IPS-NIHi7 (cell line): ENCODE data around the gene AMPD2.

Source experiments
- DNase-seq: peaks from one replicate; pipeline ENCODE4 v3.0.0; 2012; ENCODE audit warnings: mixed read lengths; ENCODE audit errors: extremely low spot score

AMPD2 gene

DNA sequence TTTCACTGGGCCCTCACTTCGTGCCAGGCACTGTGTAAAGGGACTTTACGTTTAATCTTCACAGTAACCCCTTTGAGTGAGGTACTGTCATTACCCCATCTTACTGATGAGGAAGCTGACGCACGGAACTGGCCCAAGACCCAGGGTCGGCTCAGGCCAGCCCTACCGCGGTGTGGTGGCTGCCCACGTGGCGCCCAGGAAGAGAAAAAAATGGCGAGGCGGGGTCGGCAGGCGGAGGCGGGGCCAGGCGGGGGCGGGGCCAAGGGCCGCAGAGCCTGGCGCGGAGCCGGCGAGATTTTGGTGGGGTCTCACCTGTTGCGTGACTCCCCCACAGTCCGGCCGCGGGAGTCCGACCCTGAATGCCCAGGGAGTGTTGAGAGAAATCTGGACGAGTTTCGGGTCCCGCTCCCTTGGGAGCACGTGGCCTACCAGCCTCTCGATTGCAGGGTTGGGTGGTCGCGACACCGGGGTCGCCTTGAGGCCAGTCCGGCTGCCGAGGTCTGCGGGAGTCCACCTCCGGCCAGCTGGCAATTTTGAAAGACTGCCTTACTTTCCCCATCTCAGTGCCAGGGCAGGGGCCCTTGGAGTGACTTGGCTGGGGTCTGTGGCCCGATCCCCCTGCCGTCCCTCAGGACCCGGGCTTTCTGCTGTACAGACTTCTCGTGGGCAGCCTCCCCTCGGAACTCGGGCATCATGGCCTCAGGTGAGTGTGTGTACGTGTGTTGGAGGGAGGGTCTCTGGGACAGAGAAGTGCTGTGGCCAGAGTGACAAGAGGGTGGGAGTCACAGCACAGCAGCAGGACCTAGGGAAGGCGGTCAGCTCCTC, at the start of gene AMPD2, which contains the start of gene GNAT2:
AMPD2 (plus strand) TSS at position 262 of the 825 bp plus-strand sequence. CDS start 1,339 bp downstream, outside the sequence.
GNAT2 (minus strand) TSS at position 41 of the 825 bp plus-strand sequence. CDS start 6,746 bp downstream, outside the sequence.
- DNase-seq: peak; percentile 91

DNA sequence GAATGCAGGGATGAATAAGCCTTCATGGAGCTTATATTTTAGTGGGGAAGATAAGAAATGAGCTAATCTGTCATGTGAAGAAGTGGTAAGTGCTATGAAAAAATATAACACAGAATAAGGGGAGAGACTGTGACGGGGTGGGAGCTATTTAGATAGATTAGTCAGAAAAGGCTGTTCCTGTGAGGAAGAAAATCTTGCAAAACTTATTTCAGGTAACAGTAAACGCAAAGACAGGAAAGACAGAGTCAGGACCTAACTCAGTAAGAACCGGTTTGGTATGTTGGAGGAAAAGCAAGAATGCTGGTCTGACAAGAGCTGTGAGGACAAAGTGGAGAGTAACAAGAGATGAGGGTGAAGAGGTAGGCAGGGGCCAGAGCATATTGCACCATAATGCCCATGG, 49.2 kb upstream of the AMPD2 start:
- DNase-seq: peak; percentile 15

DNA sequence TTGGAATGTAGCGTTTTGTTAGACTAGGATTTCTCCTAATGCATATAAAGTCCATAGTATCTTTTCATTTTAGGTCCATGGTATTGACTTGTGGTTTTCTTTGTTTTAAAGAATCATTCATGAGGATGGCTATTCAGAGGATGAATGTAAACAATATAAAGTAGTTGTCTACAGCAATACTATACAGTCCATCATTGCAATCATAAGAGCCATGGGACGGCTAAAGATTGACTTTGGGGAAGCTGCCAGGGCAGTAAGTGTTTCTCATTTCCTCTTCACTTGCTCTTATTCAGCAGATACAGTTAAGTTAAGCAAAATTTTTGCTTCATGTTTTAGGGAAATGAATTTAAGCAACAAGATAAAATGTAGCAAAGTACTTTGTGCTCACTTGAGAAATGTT, 45.9 kb upstream of the AMPD2 start:
- DNase-seq: no peak

- DNase-seq: no peak
Measured at GRCh38 chr1:109578947-109579443, 40.6 kb upstream of the AMPD2 start.

DNA sequence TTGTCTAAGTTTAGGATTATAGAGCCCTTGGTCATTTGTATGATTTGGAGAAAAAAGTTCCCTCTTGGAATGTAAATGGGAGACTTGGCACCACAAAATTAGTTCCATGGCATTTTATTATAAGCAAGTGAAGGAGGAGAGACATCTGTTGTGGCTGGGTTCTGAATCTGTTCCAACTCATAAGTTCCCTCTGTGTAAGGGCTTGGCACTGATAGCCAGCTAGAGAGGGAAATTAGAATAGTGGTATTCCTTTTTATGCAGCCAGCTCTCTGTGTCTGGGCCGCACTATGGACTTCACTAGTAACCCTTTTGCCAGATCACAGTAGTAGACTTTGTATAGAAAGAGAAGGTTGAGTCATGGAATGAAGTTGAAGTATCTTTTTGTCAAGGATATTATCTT, 40.1 kb upstream of the AMPD2 start:
- no peak for DNase-seq

DNA sequence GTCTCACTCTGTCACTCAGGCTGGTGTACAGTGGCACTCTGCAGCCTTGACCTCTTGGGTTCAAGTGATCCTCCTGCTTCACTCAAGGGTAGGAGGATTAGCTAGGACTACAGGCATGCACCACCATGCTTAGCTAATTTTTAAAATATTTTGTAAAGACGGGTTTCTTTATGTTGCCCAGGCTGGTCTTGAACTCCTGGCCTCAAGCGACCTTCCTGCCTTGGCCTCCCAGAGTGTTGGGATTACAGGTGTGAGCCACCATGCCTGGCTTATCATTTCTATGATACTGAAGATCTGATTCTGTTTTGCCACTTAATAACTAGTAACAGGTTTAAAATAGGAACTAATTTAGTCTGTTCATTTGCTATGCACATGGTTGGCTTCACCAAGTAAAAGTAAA, 37.6 kb upstream of the AMPD2 start:
- DNase-seq: no peak

GRCh38 chr1:109584766-109585165, 34.9 kb upstream of the AMPD2 start:
- DNase-seq: no peak

GRCh38 chr1:109586055-109586454, 33.6 kb upstream of the AMPD2 start:
- DNase-seq: no peak

GRCh38 chr1:109589177-109589576, 30.5 kb upstream of the AMPD2 start:
- no peak for DNase-seq

DNA sequence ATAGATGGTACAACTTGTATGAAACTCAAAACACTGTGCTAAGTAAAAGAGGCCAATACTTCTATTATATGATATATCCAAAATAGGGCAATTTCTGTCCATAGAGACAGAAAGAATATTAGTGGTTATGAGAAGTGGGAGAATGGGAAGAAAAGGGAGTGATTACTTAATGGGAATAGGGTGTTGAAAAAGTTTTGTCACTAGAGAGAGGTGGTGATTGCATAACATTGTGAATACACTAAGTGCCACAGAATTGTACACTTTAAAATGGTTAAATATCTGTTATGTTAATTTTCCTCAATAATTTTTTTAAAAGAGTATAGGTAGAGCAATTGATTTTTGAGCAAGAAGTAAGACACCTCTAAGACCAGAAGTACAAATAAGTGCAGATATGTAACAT, 30.0 kb upstream of the AMPD2 start:
- DNase-seq: no peak

DNA sequence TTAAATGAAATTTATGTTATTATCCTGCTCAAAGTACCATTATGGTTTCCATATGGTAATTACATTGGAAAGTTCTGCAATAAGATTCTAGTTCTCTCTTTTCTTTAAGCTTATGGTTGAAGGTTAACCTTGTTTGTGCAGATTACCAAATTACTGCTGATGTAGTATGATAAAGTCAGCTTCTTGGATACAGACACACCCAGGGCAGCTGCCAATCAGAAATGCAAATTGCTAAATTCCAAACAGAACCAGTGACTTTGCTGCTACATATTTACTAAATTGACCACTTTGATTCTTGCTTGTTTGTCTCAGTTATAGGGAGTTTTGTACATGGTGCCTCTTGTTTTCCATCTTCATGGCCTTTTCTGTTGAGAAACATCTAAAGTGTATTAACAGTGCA, 26.7 kb upstream of the AMPD2 start:
- DNase-seq: no peak

- no peak for DNase-seq
Measured at GRCh38 chr1:109595531-109595930, 24.1 kb upstream of the AMPD2 start.

- no peak for DNase-seq
Measured at GRCh38 chr1:109598156-109598555, 21.5 kb upstream of the AMPD2 start.

DNA sequence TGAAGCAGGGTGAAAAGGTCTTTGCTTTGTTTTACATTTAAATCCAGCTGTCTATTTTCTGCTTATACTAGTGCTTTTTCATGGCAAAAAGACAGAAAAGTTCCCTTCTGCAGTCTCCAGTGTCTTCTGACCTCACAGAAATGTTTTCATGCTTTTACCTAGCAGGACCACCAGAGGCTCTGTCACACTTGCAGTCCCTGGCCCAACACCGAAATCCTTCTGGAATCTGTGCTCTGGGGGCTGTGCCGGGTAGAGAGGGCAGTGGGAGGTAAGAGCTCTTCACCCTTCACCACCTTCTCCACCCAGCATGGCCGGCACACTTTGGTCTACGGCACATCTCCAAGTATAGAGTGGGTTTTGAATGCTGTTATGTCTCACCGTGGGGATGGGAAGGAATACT, 21.0 kb upstream of the AMPD2 start:
- peak; percentile 64 for DNase-seq

GRCh38 chr1:109603229-109603628, 16.4 kb upstream of the AMPD2 start:
- DNase-seq: no peak

- DNase-seq: no peak
Measured at GRCh38 chr1:109605381-109605780, 14.3 kb upstream of the AMPD2 start.

DNA sequence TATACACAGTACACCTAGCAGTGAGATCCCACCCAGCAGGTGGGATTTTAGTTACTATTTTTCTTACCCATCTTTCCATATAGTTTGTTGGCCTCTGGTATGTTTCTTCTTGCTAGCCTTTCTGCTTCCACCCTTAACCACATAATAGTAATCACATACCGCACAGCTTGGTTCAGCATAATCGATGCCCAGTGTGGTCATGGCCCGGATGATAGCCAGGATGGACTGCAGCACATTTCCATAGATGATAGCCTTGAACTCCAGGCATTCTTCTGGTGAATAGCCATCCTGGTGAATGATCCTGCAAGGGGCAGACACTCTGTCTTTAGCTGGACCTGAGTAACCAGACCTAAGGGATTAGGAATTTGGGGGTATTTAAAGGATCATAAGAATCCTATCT, 9.8 kb upstream of the AMPD2 start:
- DNase-seq: no peak

DNA sequence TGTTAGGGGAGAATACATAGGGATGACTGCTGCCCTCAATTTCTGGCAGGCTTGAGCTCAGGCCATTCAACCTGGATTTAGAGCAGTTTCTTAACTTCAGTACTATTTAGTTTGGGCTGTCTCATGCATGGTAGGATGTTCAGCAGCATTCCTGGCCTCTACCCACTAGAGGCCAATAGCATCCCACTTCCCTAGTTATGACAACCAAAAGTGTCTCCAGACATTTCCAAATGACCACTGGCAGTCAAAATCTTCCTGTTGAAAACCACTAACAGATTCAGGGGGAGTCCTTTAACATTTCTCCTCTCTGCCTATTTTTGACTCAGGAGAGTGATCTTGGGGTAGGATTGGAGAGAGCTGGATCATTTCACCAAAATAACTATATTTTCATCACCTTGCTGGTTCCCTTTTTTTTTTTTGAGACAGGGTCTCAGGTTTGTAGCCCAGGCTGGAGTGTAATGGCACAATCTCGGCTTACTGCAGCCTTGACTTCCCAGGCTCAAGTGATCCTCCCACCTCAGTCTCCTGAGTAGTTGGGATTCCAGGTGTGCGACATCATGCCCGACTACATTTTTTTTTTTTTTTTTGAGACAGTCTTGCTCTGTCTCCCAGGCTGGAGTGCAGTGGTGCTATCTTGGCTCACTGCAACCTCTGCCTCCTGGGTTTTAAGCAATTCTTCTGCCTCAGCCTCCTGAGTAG, 8.9 kb upstream of the AMPD2 start:
- no peak for DNase-seq

DNA sequence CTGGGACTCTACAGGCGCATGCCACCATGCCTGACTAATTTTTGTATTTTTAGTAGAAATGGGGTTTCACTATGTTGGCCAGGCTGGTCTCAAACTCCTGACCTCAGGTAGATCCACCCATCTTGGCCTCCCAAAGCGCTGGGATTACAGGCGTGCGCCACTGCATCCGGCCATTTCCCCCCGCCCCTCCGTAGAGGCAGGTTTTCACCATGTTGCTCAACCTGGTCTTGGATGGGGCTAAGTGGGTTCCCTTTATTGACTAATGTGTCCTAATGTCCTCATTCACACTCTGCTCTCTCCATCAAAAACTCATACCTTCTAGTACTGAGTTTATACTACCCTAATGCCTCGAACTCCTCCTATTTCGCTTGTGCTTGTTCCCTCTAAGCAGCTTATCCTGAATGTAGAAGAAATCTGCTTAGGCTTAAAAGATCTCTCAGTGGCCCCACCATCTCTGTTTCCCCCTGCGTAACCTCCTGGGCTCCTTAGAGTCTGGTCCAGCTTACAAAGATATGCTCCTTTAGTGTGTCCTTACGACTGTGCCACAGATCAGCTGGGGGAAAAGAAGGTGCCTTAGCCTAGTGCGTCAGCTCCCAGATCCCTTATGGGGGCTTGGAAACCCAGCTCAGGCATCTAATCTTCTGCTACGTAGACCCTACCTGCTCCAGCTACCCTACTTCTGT, 8.2 kb upstream of the AMPD2 start:
- DNase-seq: no peak

- DNase-seq: no peak
Measured at GRCh38 chr1:109613361-109614147, 6.1 kb upstream of the AMPD2 start.

- DNase-seq: no peak
Measured at GRCh38 chr1:109615879-109616278, 3.8 kb upstream of the AMPD2 start.

GRCh38 chr1:109616391-109616790, 3.2 kb upstream of the AMPD2 start:
- no peak for DNase-seq
